WTC11 (cell line): ENCODE measurements around the gene LAMC3. TPM values are rescaled to one million over a fixed set of nuclear protein-coding genes. Genes with fewer than 3 reads are reported as not detected.

ENCODE experiments used
- ATAC-seq: fragments of 200-7000 bp; cut with Tn5 transposase; 2 replicates; pipeline ENCODE4 v1.10.0; 2021; ENCODE audit warnings: mild to moderate bottlenecking, moderate library complexity
- CTCF ChIA-PET: fragments of 300-600 bp; sonication (Branson Sonifier 250); formaldehyde crosslinking; loops from one replicate; lab custom pipeline; 2021; ENCODE audit warnings: antibody characterized with exemption; lab: Charles Lee
- POLR2A ChIA-PET: fragments of 350-600 bp; sonication (Branson Sonifier 250); formaldehyde crosslinking; loops from one replicate; lab custom pipeline; 2021; ENCODE audit warnings: antibody characterized with exemption; lab: Charles Lee
- DNase-seq: peaks from one replicate; pipeline ENCODE4 v3.0.0; 2021; ENCODE audit warnings: low spot score
- H3K27ac Mint-ChIP-seq: 2 replicates; pipeline ENCODE4 v1.8.0; 2021; ENCODE audit warnings: mixed read lengths
- H3K27me3 Mint-ChIP-seq: 2 replicates; pipeline ENCODE4 v1.8.0; 2021; ENCODE audit warnings: low read depth, mild to moderate bottlenecking, moderate library complexity, mixed read lengths
- H3K36me3 Mint-ChIP-seq: 2 replicates; pipeline ENCODE4 v1.8.0; 2021; ENCODE audit warnings: mixed read lengths
- H3K4me1 Mint-ChIP-seq: 2 replicates; pipeline ENCODE4 v1.8.0; 2022; ENCODE audit warnings: mixed read lengths
- H3K4me3 Mint-ChIP-seq: 2 replicates; pipeline ENCODE4 v1.8.0; 2021; ENCODE audit warnings: mild to moderate bottlenecking, moderate library complexity, mixed read lengths
- H3K9me3 Mint-ChIP-seq: 2 replicates; pipeline ENCODE4 v1.8.0; 2021; ENCODE audit warnings: mixed read lengths
- ATF3 ChIP-seq: sonication (generic); formaldehyde crosslinking; conservative IDR thresholded peaks from 2 replicates; pipeline ENCODE4 v1.8.1; 2022; ENCODE audit warnings: mild to moderate bottlenecking, missing genetic modification reagents
- CDX4 ChIP-seq: fragments of 250-450 bp; sonication (Bioruptor Pico); IDR thresholded peaks from 2 replicates; pipeline ENCODE4 v1.9.0; 2021; ENCODE audit warnings: moderate library complexity, mild to moderate bottlenecking, inconsistent platforms, borderline replicate concordance
- CTCF ChIP-seq: fragments of 200-600 bp; IDR thresholded peaks from 2 replicates; pipeline ENCODE4 v1.8.0; 2022; ENCODE audit warnings: antibody characterized with exemption
- E2F1 ChIP-seq: sonication (generic); formaldehyde crosslinking; IDR thresholded peaks from 2 replicates; pipeline ENCODE4 v1.8.0; 2022; ENCODE audit warnings: mild to moderate bottlenecking, missing genetic modification reagents
- ESRRA ChIP-seq: sonication (generic); formaldehyde crosslinking; IDR thresholded peaks from 2 replicates; pipeline ENCODE4 v1.8.1; 2022; ENCODE audit warnings: mild to moderate bottlenecking, missing genetic modification reagents, borderline replicate concordance
- GRHL2 ChIP-seq: fragments of 250-450 bp; sonication (Bioruptor Pico); IDR thresholded peaks from 2 replicates; pipeline ENCODE4 v1.8.0; 2022; ENCODE audit warnings: mild to moderate bottlenecking, moderate library complexity; ENCODE audit not compliant: insufficient replicate concordance, severe bottlenecking
- IRF1 ChIP-seq: sonication (generic); formaldehyde crosslinking; IDR thresholded peaks from 2 replicates; pipeline ENCODE4 v1.8.0; 2023; ENCODE audit warnings: missing genetic modification reagents
- JUN ChIP-seq: sonication (generic); formaldehyde crosslinking; IDR thresholded peaks from 2 replicates; pipeline ENCODE4 v1.8.0; 2023; ENCODE audit warnings: mild to moderate bottlenecking, missing genetic modification reagents
- MXD4 ChIP-seq: fragments of 250-450 bp; sonication (Bioruptor Pico); IDR thresholded peaks from 2 replicates; pipeline ENCODE4 v1.8.0; 2021; ENCODE audit warnings: mild to moderate bottlenecking, moderate library complexity, borderline replicate concordance
- TEAD1 ChIP-seq: sonication (generic); formaldehyde crosslinking; IDR thresholded peaks from 2 replicates; pipeline ENCODE4 v1.8.0; 2022; ENCODE audit warnings: mild to moderate bottlenecking, missing genetic modification reagents
- ZBTB21 ChIP-seq: sonication (generic); formaldehyde crosslinking; IDR thresholded peaks from 2 replicates; pipeline ENCODE4 v1.8.1; 2023; ENCODE audit warnings: mild to moderate bottlenecking, missing genetic modification reagents, borderline replicate concordance
- ZNF121 ChIP-seq: sonication (generic); formaldehyde crosslinking; IDR thresholded peaks from 2 replicates; pipeline ENCODE4 v1.8.0; 2023; ENCODE audit warnings: missing genetic modification reagents
- ZNF232 ChIP-seq: sonication (generic); formaldehyde crosslinking; IDR thresholded peaks from 2 replicates; pipeline ENCODE4 v1.8.0; 2022; ENCODE audit warnings: mild to moderate bottlenecking, missing genetic modification reagents
- ZNF425 ChIP-seq: fragments of 250-450 bp; sonication (Bioruptor Pico); conservative IDR thresholded peaks from 2 replicates; pipeline ENCODE4 v1.9.0; 2021; ENCODE audit warnings: mild to moderate bottlenecking
- ZNF532 ChIP-seq: fragments of 250-450 bp; sonication (Bioruptor Pico); IDR thresholded peaks from 2 replicates; pipeline ENCODE4 v1.9.0; 2021; ENCODE audit warnings: mild to moderate bottlenecking, borderline replicate concordance
- total RNA-seq: library from RNA; stranded (reverse); gene quantifications from 3 replicates; pipeline ENCODE4 v1.2.3, GENCODE V29; 2021

The LAMC3 gene
- total RNA-seq, 1 experiment from 2014 or later, result 50.9 TPM

GRCh38 chr9:131085370-131086122, 76.6 kb downstream of the LAMC3 start (continued):
- TF ChIP-seq ZNF532 (CRISPR knock-in tag) (no peak), ESRRA (CRISPR knock-in tag) (no peak), CDX4 (CRISPR knock-in tag) (no peak), E2F1 (CRISPR knock-in tag) (no peak), ATF3 (no peak), CTCF (no peak), MXD4 (no peak), GRHL2 (no peak), TEAD1 (CRISPR knock-in tag) (no peak), ZBTB21 (no peak), ZNF425 (CRISPR knock-in tag) (no peak), ZNF232 (CRISPR knock-in tag) (no peak), JUN (CRISPR knock-in tag) (no peak)

GRCh38 chr9:131087354-131087893, 78.5 kb downstream of the LAMC3 start:
- ChIA-PET POLR2A (no interaction called here), CTCF (no interaction called here)
- Mint-ChIP-seq H3K36me3 (no peaks in the 10 kb centered on the region; the same call in 1 of the 2 replicates), H3K27me3 (no peaks in the 10 kb centered on the region), H3K27ac (no peak overlapping the region; the same call in 1 of the 2 replicates), H3K4me1 (no peaks in the 10 kb centered on the region), H3K4me3 (no peak overlapping the region), H3K9me3 (no peaks in the 10 kb centered on the region)
- TF ChIP-seq ZNF121, result no peak
- TF ChIP-seq IRF1, result no peak
- no peak for TF ChIP-seq ZNF232 (CRISPR knock-in tag)
- DNase-seq, result no peak
- no peak for ATAC-seq
